Measurements from ENCODE around the gene SLC28A1. TPM values are rescaled to one million over a fixed set of nuclear protein-coding genes. Genes with fewer than 3 reads are reported as not detected.

SLC28A1 gene
- polyA plus RNA-seq, 1 of the 3 experiments (the other 2 are of a cell fraction), result not detected

GRCh38 chr15:84988909-84989644 lies 104.6 kb downstream of the SLC28A1 start:
- CTCF ChIA-PET, result interaction anchor here (0.7 to 1.7 kb wide), 7 partner anchors 10 to 125 kb away, joined by 3 to 7 read pairs (median 3); no protein-coding TSS in a partner anchor
- WGBS (ENCODE audit: low lambda C conversion rate), result 91% methylated on average over 2 of the region's 2 CpGs
- Histone ChIP-seq H3K9me3 (no peaks in the 10 kb centered on the region), H3K79me2 (ENCODE audit: insufficient read depth) (peaks cover 94% of the 10 kb centered on the region), H2AFZ (ENCODE audit: low read depth) (no peak overlapping the region), H3K4me3 (ENCODE audit: low read depth in 2 of 2, low read length in 1 of 2) (no peak overlapping the region), H3K27ac (ENCODE audit: low read depth in 2 of 2, low read length in 1 of 2) (no peak overlapping the region), H4K20me1 (ENCODE audit: insufficient read depth) (peaks cover 37% of the 10 kb centered on the region), H3K4me2 (no peak overlapping the region), H3F3A (replicated peaks; ENCODE audit: insufficient read depth) (peaks cover 12% of the 10 kb centered on the region), H3K4me1 (ENCODE audit: control insufficient read depth in 1 of 2, insufficient read depth in 2 of 2, low read depth in 1 of 2, low read length in 1 of 2) (peaks cover 0 to 8% of the 10 kb centered on the region in 2 experiments; a peak in 1 of 4 replicates), H3K9me2 (no peaks in the 10 kb centered on the region), H3K36me3 (replicated peaks in 1 of 2; ENCODE audit: control insufficient read depth in 1 of 2, insufficient read depth in 2 of 2, low read length in 1 of 2) (no peaks in the 10 kb centered on the region), H3K27me3 (ENCODE audit: insufficient read depth) (no peaks in the 10 kb centered on the region), H3K9ac (no peak overlapping the region)
- POLR2A ChIA-PET, result no interaction called here
- no peak for DNase-seq
- TF ChIP-seq SIN3A (IDR thresholded peaks at IDR 0.05; ENCODE audit: borderline replicate concordance, low read depth, low read length) (no peak), MAX (IDR thresholded peaks at IDR 0.05; ENCODE audit: low read depth) (no peak), EP300 (IDR thresholded peaks at IDR 0.05; ENCODE audit: borderline replicate concordance in 1 of 2, low read depth in 1 of 2, low read length in 1 of 2) (no peak), POLR2AphosphoS5 (IDR thresholded peaks at IDR 0.05; ENCODE audit: low read depth, low read length) (no peak), NRF1 (IDR thresholded peaks at IDR 0.05; ENCODE audit: low read depth, low read length) (no peak), FOSL2 (IDR thresholded peaks at IDR 0.05; ENCODE audit: borderline replicate concordance, low read depth) (no peak), FOXJ3 (CRISPR knock-in tag; IDR thresholded peaks at IDR 0.05) (no peak), RAD21 (IDR thresholded peaks at IDR 0.05; ENCODE audit: low read length) (no peak), MEF2A (IDR thresholded peaks at IDR 0.05; ENCODE audit: borderline replicate concordance, low read depth) (no peak), SMC3 (IDR thresholded peaks at IDR 0.05; ENCODE audit: low read depth, low read length) (no peak), TCF12 (IDR thresholded peaks at IDR 0.05) (no peak), GATA2 (CRISPR knock-in tag; IDR thresholded peaks at IDR 0.05) (no peak), TAF1 (IDR thresholded peaks at IDR 0.05; ENCODE audit: borderline replicate concordance, low read depth, low read length) (no peak), RCOR1 (IDR thresholded peaks at IDR 0.05; ENCODE audit: low read length) (no peak), EZH2phosphoT487 (IDR thresholded peaks at IDR 0.05; ENCODE audit: borderline replicate concordance, low read depth) (no peak)

- peaks cover 12% of the 10 kb centered on the region for H3F3A ChIP-seq (replicated peaks; ENCODE audit: insufficient read depth)
- POLR2A ChIA-PET, result no interaction called here
- H3K36me3 ChIP-seq (replicated peaks in 1 of 2; ENCODE audit: control insufficient read depth in 1 of 2, insufficient read depth in 2 of 2, low read length in 1 of 2), result no peaks in the 10 kb centered on the region
- no peak overlapping the region for H3K9ac ChIP-seq
- H3K4me1 ChIP-seq (ENCODE audit: control insufficient read depth in 1 of 2, insufficient read depth in 2 of 2, low read depth in 1 of 2, low read length in 1 of 2), result peaks cover 0 to 8% of the 10 kb centered on the region in 2 experiments; a peak in 1 of 4 replicates
- DNase-seq, result no peak
- TF ChIP-seq TAF1 (IDR thresholded peaks at IDR 0.05; ENCODE audit: borderline replicate concordance, low read depth, low read length), result no peak
- no peak for TF ChIP-seq ELF1 (IDR thresholded peaks at IDR 0.05)
- no peak for TF ChIP-seq USF1 (IDR thresholded peaks at IDR 0.05; ENCODE audit: borderline replicate concordance, low read depth)
- TF ChIP-seq GATA2 (CRISPR knock-in tag; IDR thresholded peaks at IDR 0.05), result no peak
- TF ChIP-seq EP300 (IDR thresholded peaks at IDR 0.05; ENCODE audit: borderline replicate concordance in 1 of 2, low read depth in 1 of 2, low read length in 1 of 2), result no peak
- TF ChIP-seq JUND (IDR thresholded peaks at IDR 0.05), result no peak
- TF ChIP-seq NRF1 (IDR thresholded peaks at IDR 0.05; ENCODE audit: low read depth, low read length), result no peak
- TF ChIP-seq TCF12 (IDR thresholded peaks at IDR 0.05), result no peak
- TF ChIP-seq RFX5 (IDR thresholded peaks at IDR 0.05; ENCODE audit: low read length), result no peak
- TF ChIP-seq ZBTB33 (IDR thresholded peaks at IDR 0.05; ENCODE audit: borderline replicate concordance, low read depth), result no peak
- TF ChIP-seq SIN3A (IDR thresholded peaks at IDR 0.05; ENCODE audit: borderline replicate concordance, low read depth, low read length), result no peak
- CTCF ChIA-PET, result interaction anchor here (0.9 to 2.2 kb wide), 3 partner anchors 9 to 53 kb away, joined by 3 to 8 read pairs (median 4); partner anchors contain the start of gene PDE8A
- H3K27ac ChIP-seq (ENCODE audit: low read depth in 2 of 2, low read length in 1 of 2), result no peak overlapping the region
- no peak overlapping the region for H3K4me2 ChIP-seq
- no peaks in the 10 kb centered on the region for H3K27me3 ChIP-seq (ENCODE audit: insufficient read depth)
- no peak overlapping the region for H2AFZ ChIP-seq (ENCODE audit: low read depth)
- H4K20me1 ChIP-seq (ENCODE audit: insufficient read depth), result peaks cover 35% of the 10 kb centered on the region
- H3K9me3 ChIP-seq, result no peaks in the 10 kb centered on the region
- H3K4me3 ChIP-seq (ENCODE audit: low read depth in 2 of 2, low read length in 1 of 2), result no peak overlapping the region
- 63% methylated on average over 1 of the region's 1 CpG for WGBS (ENCODE audit: low lambda C conversion rate)
- H3K9me2 ChIP-seq, result no peaks in the 10 kb centered on the region
- peaks cover 94% of the 10 kb centered on the region for H3K79me2 ChIP-seq (ENCODE audit: insufficient read depth)
Measured at GRCh38 chr15:84990507-84990906, 106.0 kb downstream of the SLC28A1 start.

Data from SK-N-SH (cell line).